ENCODE data around the gene LMX1A. TPM values are rescaled to one million over a fixed set of nuclear protein-coding genes. Genes with fewer than 3 reads are reported as not detected.

The LMX1A gene
- total RNA-seq, 6 experiments from 2014 or later: not detected

GRCh38 chr1:165235777-165236291 is 120.7 kb downstream of the LMX1A start:
- Mint-ChIP-seq H3K4me1 (ENCODE audit: low read depth) (no peaks in the 10 kb centered on the region), H3K27me3 (ENCODE audit: insufficient read depth) (peaks cover 13% of the 10 kb centered on the region), H3K9me3 (peaks cover under 1% of the 10 kb centered on the region; the same call in 1 of the 2 replicates), H3K27ac (no peak overlapping the region), H3K36me3 (ENCODE audit: low read depth) (no peaks in the 10 kb centered on the region), H3K4me3 (no peak overlapping the region)
- no peak for DNase-seq
- TF ChIP-seq CTCF (IDR thresholded peaks at IDR 0.05): no peak

- no peaks in the 10 kb centered on the region for H3K36me3 Mint-ChIP-seq (ENCODE audit: low read depth)
- no peak overlapping the region for H3K27ac Mint-ChIP-seq
Observed at GRCh38 chr1:165235155-165235776, 121.2 kb downstream of the LMX1A start.

DNA sequence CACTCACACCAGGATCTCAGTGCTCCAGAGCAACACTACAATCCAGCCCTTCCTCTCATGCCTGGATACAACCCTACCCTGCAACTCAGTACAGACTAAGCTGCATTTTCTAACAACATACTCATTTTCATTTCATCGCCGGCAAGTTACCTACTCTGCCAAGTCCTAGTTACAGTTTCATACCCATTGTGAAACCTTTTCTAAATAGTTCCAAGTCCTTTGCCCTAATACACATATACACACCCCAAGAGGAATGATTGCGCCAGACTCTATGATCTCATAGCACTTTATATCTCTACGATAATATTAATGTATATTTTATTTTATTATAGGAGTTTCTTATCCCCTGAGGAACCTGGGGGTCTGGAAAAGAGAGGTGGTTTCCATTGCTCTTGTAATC is 122.4 kb downstream of the LMX1A start:
- H3K27ac Mint-ChIP-seq: no peak overlapping the region
- no peaks in the 10 kb centered on the region; the same call in 1 of the 2 replicates for H3K9me3 Mint-ChIP-seq
- TF ChIP-seq CTCF (IDR thresholded peaks at IDR 0.05): no peak
- H3K36me3 Mint-ChIP-seq (ENCODE audit: low read depth): no peaks in the 10 kb centered on the region
- no peaks in the 10 kb centered on the region for H3K4me1 Mint-ChIP-seq (ENCODE audit: low read depth)
- no peak for DNase-seq
- H3K4me3 Mint-ChIP-seq: no peak overlapping the region
- H3K27me3 Mint-ChIP-seq (ENCODE audit: insufficient read depth): peaks cover 13% of the 10 kb centered on the region

More at GRCh38 chr1:165235155-165235776, 121.2 kb downstream of the LMX1A start:
- no peak for TF ChIP-seq CTCF (IDR thresholded peaks at IDR 0.05)
- Mint-ChIP-seq H3K4me3 (no peak overlapping the region), H3K4me1 (ENCODE audit: low read depth) (no peaks in the 10 kb centered on the region), H3K9me3 (no peaks in the 10 kb centered on the region; the same call in 1 of the 2 replicates), H3K27me3 (ENCODE audit: insufficient read depth) (peaks cover 13% of the 10 kb centered on the region)
- DNase-seq: no peak

GRCh38 chr1:165228676-165229075 is 127.8 kb downstream of the LMX1A start:
- Mint-ChIP-seq H3K36me3 (ENCODE audit: low read depth) (no peaks in the 10 kb centered on the region), H3K9me3 (no peaks in the 10 kb centered on the region), H3K27ac (no peak overlapping the region), H3K27me3 (ENCODE audit: insufficient read depth) (no peaks in the 10 kb centered on the region; the same call in 1 of the 2 replicates), H3K4me1 (ENCODE audit: low read depth) (no peaks in the 10 kb centered on the region), H3K4me3 (no peak overlapping the region)
- no peak for TF ChIP-seq CTCF (IDR thresholded peaks at IDR 0.05)
- no peak for DNase-seq

GRCh38 chr1:165228111-165228655 is 128.3 kb downstream of the LMX1A start:
- H3K36me3 Mint-ChIP-seq (ENCODE audit: low read depth): no peaks in the 10 kb centered on the region
- H3K27ac Mint-ChIP-seq: no peak overlapping the region
- no peak for TF ChIP-seq CTCF (IDR thresholded peaks at IDR 0.05)
- H3K4me1 Mint-ChIP-seq (ENCODE audit: low read depth): no peaks in the 10 kb centered on the region
- H3K4me3 Mint-ChIP-seq: no peak overlapping the region
- H3K27me3 Mint-ChIP-seq (ENCODE audit: insufficient read depth): no peaks in the 10 kb centered on the region; the same call in 1 of the 2 replicates
- H3K9me3 Mint-ChIP-seq: no peaks in the 10 kb centered on the region; the same call in 1 of the 2 replicates
- DNase-seq: no peak
